ENCODE results near the gene SLC35A3.

SLC35A3 gene

GRCh38 chr1:100009458-100009857 lies 39.7 kb downstream of the SLC35A3 start:
- H3K79me2 ChIP-seq (ENCODE audit: insufficient read depth, low read length), result peaks cover 5% of the 10 kb centered on the region; the same call in 1 of the 2 replicates
- peaks cover 36% of the 10 kb centered on the region; the same call in 1 of the 2 replicates for H3K36me3 ChIP-seq (ENCODE audit: insufficient read depth, low read length)
- no peak overlapping the region for H2AFZ ChIP-seq (ENCODE audit: low read depth, low read length)
- H3K9ac ChIP-seq (ENCODE audit: low read depth, low read length), result no peak overlapping the region
- no peak for ATAC-seq (ENCODE audit: insufficient read depth, low read depth)
- no peak for DNase-seq
- H3K27me3 ChIP-seq (ENCODE audit: insufficient read depth, low read length, poor library complexity), result no peaks in the 10 kb centered on the region
- no peaks in the 10 kb centered on the region for H3K4me1 ChIP-seq (ENCODE audit: insufficient read depth, low read length)
- no peak overlapping the region for H3K4me3 ChIP-seq (ENCODE audit: low read depth in 1 of 2, low read length in 2 of 2)
- TF ChIP-seq CTCF (IDR thresholded peaks at IDR 0.05; ENCODE audit: borderline replicate concordance, extremely low read depth, low read length, poor library complexity, severe bottlenecking) (no peak), EZH2 (IDR thresholded peaks at IDR 0.05; ENCODE audit: borderline replicate concordance, low read depth, low read length, severe bottlenecking) (no peak)
- H4K20me1 ChIP-seq (ENCODE audit: insufficient read depth, low read length), result no peaks in the 10 kb centered on the region
- peaks cover 5% of the 10 kb centered on the region for H3K9me3 ChIP-seq (ENCODE audit: insufficient read depth, low read length, severe bottlenecking)
- no peak overlapping the region for H3K27ac ChIP-seq (ENCODE audit: low read length)
- no peak overlapping the region for H3K4me2 ChIP-seq (ENCODE audit: insufficient read depth, low read length)

GRCh38 chr1:100010804-100011203 lies 41.0 kb downstream of the SLC35A3 start:
- no peak overlapping the region for H2AFZ ChIP-seq (ENCODE audit: low read depth, low read length)
- TF ChIP-seq EZH2 (IDR thresholded peaks at IDR 0.05; ENCODE audit: borderline replicate concordance, low read depth, low read length, severe bottlenecking), result no peak
- TF ChIP-seq CTCF (IDR thresholded peaks at IDR 0.05; ENCODE audit: borderline replicate concordance, extremely low read depth, low read length, poor library complexity, severe bottlenecking), result no peak
- H3K4me2 ChIP-seq (ENCODE audit: insufficient read depth, low read length), result no peak overlapping the region
- no peak for ATAC-seq (ENCODE audit: insufficient read depth, low read depth)
- no peak overlapping the region for H3K9ac ChIP-seq (ENCODE audit: low read depth, low read length)
- peaks cover 4% of the 10 kb centered on the region; the same call in 1 of the 2 replicates for H3K79me2 ChIP-seq (ENCODE audit: insufficient read depth, low read length)
- peaks cover 33% of the 10 kb centered on the region; the same call in 1 of the 2 replicates for H3K36me3 ChIP-seq (ENCODE audit: insufficient read depth, low read length)
- H3K27ac ChIP-seq (ENCODE audit: low read length), result no peak overlapping the region
- no peak overlapping the region for H3K4me3 ChIP-seq (ENCODE audit: low read depth in 1 of 2, low read length in 2 of 2)
- no peaks in the 10 kb centered on the region for H3K27me3 ChIP-seq (ENCODE audit: insufficient read depth, low read length, poor library complexity)
- no peaks in the 10 kb centered on the region for H4K20me1 ChIP-seq (ENCODE audit: insufficient read depth, low read length)
- no peak for DNase-seq
- H3K9me3 ChIP-seq (ENCODE audit: insufficient read depth, low read length, severe bottlenecking), result no peaks in the 10 kb centered on the region
- H3K4me1 ChIP-seq (ENCODE audit: insufficient read depth, low read length), result no peaks in the 10 kb centered on the region

- no peak for ATAC-seq (ENCODE audit: insufficient read depth, low read depth)
- Histone ChIP-seq H2AFZ (ENCODE audit: low read depth, low read length) (no peak overlapping the region), H3K4me2 (ENCODE audit: insufficient read depth, low read length) (no peak overlapping the region), H3K36me3 (ENCODE audit: insufficient read depth, low read length) (peaks cover 18% of the 10 kb centered on the region; the same call in 1 of the 2 replicates), H4K20me1 (ENCODE audit: insufficient read depth, low read length) (no peaks in the 10 kb centered on the region), H3K9ac (ENCODE audit: low read depth, low read length) (no peak overlapping the region), H3K79me2 (ENCODE audit: insufficient read depth, low read length) (no peaks in the 10 kb centered on the region), H3K4me3 (ENCODE audit: low read depth in 1 of 2, low read length in 2 of 2) (no peak overlapping the region), H3K4me1 (ENCODE audit: insufficient read depth, low read length) (no peaks in the 10 kb centered on the region), H3K27me3 (ENCODE audit: insufficient read depth, low read length, poor library complexity) (no peaks in the 10 kb centered on the region), H3K9me3 (ENCODE audit: insufficient read depth, low read length, severe bottlenecking) (no peaks in the 10 kb centered on the region), H3K27ac (ENCODE audit: low read length) (no peak overlapping the region)
- DNase-seq, result no peak
- TF ChIP-seq EZH2 (IDR thresholded peaks at IDR 0.05; ENCODE audit: borderline replicate concordance, low read depth, low read length, severe bottlenecking), result no peak
Observed at GRCh38 chr1:100019220-100019619, 49.4 kb downstream of the SLC35A3 start.

DNA sequence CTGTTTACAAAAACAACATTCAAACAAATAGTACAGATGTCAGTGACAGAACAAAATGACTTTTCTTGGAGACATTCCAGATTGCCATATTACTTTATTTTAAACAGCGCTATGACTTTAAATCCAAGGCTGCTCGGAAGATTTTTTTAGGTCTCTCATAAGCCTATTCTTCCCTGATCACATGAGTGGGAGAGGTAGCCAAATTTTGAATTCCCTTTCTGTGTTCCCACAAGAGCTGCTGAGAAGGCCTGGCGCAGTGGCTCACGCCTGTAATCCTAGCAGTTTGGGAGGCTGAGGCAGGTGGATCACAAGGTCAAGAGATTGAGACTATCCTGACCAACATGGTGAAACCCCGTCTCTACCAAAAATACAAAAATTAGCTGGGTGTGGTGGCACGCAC lies 53.7 kb downstream of the SLC35A3 start:
- no peak for ATAC-seq (ENCODE audit: insufficient read depth, low read depth)
- Histone ChIP-seq H3K4me1 (ENCODE audit: insufficient read depth, low read length) (no peaks in the 10 kb centered on the region), H3K9ac (ENCODE audit: low read depth, low read length) (no peak overlapping the region), H3K27ac (ENCODE audit: low read length) (no peak overlapping the region), H4K20me1 (ENCODE audit: insufficient read depth, low read length) (no peaks in the 10 kb centered on the region), H3K4me2 (ENCODE audit: insufficient read depth, low read length) (no peak overlapping the region), H3K36me3 (ENCODE audit: insufficient read depth, low read length) (peaks cover 12% of the 10 kb centered on the region; the same call in 1 of the 2 replicates), H2AFZ (ENCODE audit: low read depth, low read length) (no peak overlapping the region), H3K79me2 (ENCODE audit: insufficient read depth, low read length) (no peaks in the 10 kb centered on the region), H3K4me3 (ENCODE audit: low read depth in 1 of 2, low read length in 2 of 2) (no peak overlapping the region), H3K9me3 (ENCODE audit: insufficient read depth, low read length, severe bottlenecking) (no peaks in the 10 kb centered on the region), H3K27me3 (ENCODE audit: insufficient read depth, low read length, poor library complexity) (no peaks in the 10 kb centered on the region)
- TF ChIP-seq EZH2 (IDR thresholded peaks at IDR 0.05; ENCODE audit: borderline replicate concordance, low read depth, low read length, severe bottlenecking), result no peak
- no peak for TF ChIP-seq CTCF (IDR thresholded peaks at IDR 0.05; ENCODE audit: borderline replicate concordance, extremely low read depth, low read length, poor library complexity, severe bottlenecking)
- no peak for DNase-seq
